GM23248 (cell line): ENCODE results near the gene ABL2. TPM values are rescaled to one million over a fixed set of nuclear protein-coding genes. Genes with fewer than 3 reads are reported as not detected.

Experiments used
- DNase-seq: peaks from one replicate; pipeline ENCODE4 v3.0.0-alpha.2; 2015
- H2AFZ ChIP-seq: fragments of 200-600 bp; sonication (generic); 2 replicates; pipeline ENCODE4 v1.6.1; 2016; ENCODE audit warnings: antibody characterized with exemption
- H3F3A ChIP-seq: fragments of 200-600 bp; sonication (generic); 2 replicates; pipeline ENCODE4 v1.6.1; 2016; ENCODE audit warnings: mild to moderate bottlenecking, antibody characterized with exemption, mixed run types; ENCODE audit not compliant: insufficient read depth
- H3K27ac ChIP-seq: fragments of 200-600 bp; sonication (generic); 2 replicates; pipeline ENCODE4 v1.5.1; 2016; ENCODE audit warnings: mild to moderate bottlenecking
- H3K27me3 ChIP-seq: fragments of 200-600 bp; sonication (generic); replicated peaks from 2 replicates; pipeline ENCODE4 v1.6.1; 2016; ENCODE audit warnings: mild to moderate bottlenecking; ENCODE audit not compliant: insufficient read depth
- H3K36me3 ChIP-seq: fragments of 200-600 bp; sonication (generic); 2 replicates; pipeline ENCODE4 v1.6.1; 2016; ENCODE audit warnings: low read depth, mild to moderate bottlenecking
- H3K4me1 ChIP-seq: fragments of 200-600 bp; sonication (generic); 2 replicates; pipeline ENCODE4 v1.6.1; 2016; ENCODE audit warnings: mild to moderate bottlenecking; ENCODE audit not compliant: insufficient read depth
- H3K4me2 ChIP-seq: fragments of 200-600 bp; sonication (generic); one replicate; pipeline ENCODE4 v1.6.1; 2016; ENCODE audit warnings: mild to moderate bottlenecking; ENCODE audit not compliant: unreplicated experiment
- H3K4me3 ChIP-seq: fragments of 200-600 bp; sonication (generic); 2 replicates; pipeline ENCODE4 v1.5.1; 2016; ENCODE audit warnings: mild to moderate bottlenecking
- H3K79me2 ChIP-seq: fragments of 200-600 bp; sonication (generic); 2 replicates; pipeline ENCODE4 v1.6.1; 2016; ENCODE audit warnings: mild to moderate bottlenecking; ENCODE audit not compliant: insufficient read depth
- H3K9ac ChIP-seq: fragments of 200-600 bp; sonication (generic); 2 replicates; pipeline ENCODE4 v1.6.1; 2016; ENCODE audit warnings: mild to moderate bottlenecking
- H3K9me2 ChIP-seq: fragments of 200-600 bp; sonication (generic); 2 replicates; pipeline ENCODE4 v1.6.1; 2016; ENCODE audit warnings: mixed run types, mild to moderate bottlenecking, moderate library complexity; ENCODE audit not compliant: insufficient read depth
- H3K9me3 ChIP-seq: fragments of 200-600 bp; sonication (generic); one replicate; pipeline ENCODE4 v1.6.1; 2017; ENCODE audit warnings: low read depth
- H4K20me1 ChIP-seq: fragments of 200-600 bp; sonication (generic); 2 replicates; pipeline ENCODE4 v1.6.0; 2016; ENCODE audit not compliant: insufficient read depth
- EZH2 ChIP-seq: fragments of 200-600 bp; sonication (generic); IDR thresholded peaks from 2 replicates; pipeline ENCODE4 v1.6.1; 2018; ENCODE audit warnings: antibody characterized with exemption, mild to moderate bottlenecking; ENCODE audit not compliant: insufficient read depth, poor library complexity, severe bottlenecking
- EZH2phosphoT487 ChIP-seq: fragments of 200-600 bp; sonication (generic); IDR thresholded peaks from 2 replicates; pipeline ENCODE4 v1.6.1; 2018; ENCODE audit warnings: antibody characterized with exemption, moderate library complexity, mild to moderate bottlenecking, low read depth; ENCODE audit not compliant: insufficient read depth
- WGBS, 2 experiments: methylation state at CpG; one replicate each; pipeline ENCODE4 v1.1.6; 2015 to 2017; ENCODE audit warnings: low lambda C conversion rate in 2 of 2, low coverage in 1 of 2; ENCODE audit errors: missing lambda C conversion rate in 2 of 2; 5-methylcytosine and 5-hydroxymethylcytosine counted together
- in situ Hi-C: fragments of 300-500 bp; cut with MboI; formaldehyde crosslinking; loops from 2 replicates; pipeline ENCODE4 v1.15.0; 2020
- polyA plus RNA-seq: library from polyadenylated mRNA; unstranded; fragments of >200 nt; fragmentation: Nextera tagmentation; extraction: Ambion mirVana; gene quantifications from 2 replicates; pipeline ENCODE4 v1.2.1, GENCODE V29; 2016
- total RNA-seq: library from RNA; depleted of rRNA; stranded (reverse); fragments of >200 nt; shearing (Covaris generic); gene quantifications from 2 replicates; pipeline ENCODE4 v1.2.3, GENCODE V29; 2014

The ABL2 gene
- total and polyA plus RNA-seq, 2 experiments from 2014 or later, result 13.2 to 38.6 TPM

- H3K27ac ChIP-seq, result peak overlapping the region; percentile 68
- peak overlapping the region; percentile 86 for H2AFZ ChIP-seq
- H3K4me2 ChIP-seq, result peak overlapping the region; percentile 93
- DNase-seq, result peak; percentile 63
- 0 out of 2 replicates have a peak, but pooled peaks cover 8% of the 10 kb centered on the region for H3K4me1 ChIP-seq
- H3K79me2 ChIP-seq, result peaks cover 24% of the 10 kb centered on the region
- no peaks in the 10 kb centered on the region for H3K9me2 ChIP-seq
- no peaks in the 10 kb centered on the region for H3K36me3 ChIP-seq
- no peak for TF ChIP-seq EZH2phosphoT487
- TF ChIP-seq EZH2, result no peak
- H3F3A ChIP-seq, result peaks cover 23% of the 10 kb centered on the region
- peak overlapping the region; percentile 78 for H3K4me3 ChIP-seq
- no peaks in the 10 kb centered on the region for H3K9me3 ChIP-seq
- no peaks in the 10 kb centered on the region for H3K27me3 ChIP-seq
- no peaks in the 10 kb centered on the region for H4K20me1 ChIP-seq
- 4 to 9% methylated on average over 3 of the region's 3 CpGs for WGBS, 2 experiments
- in situ Hi-C loops, result loop anchor here (25.0 kb wide), 1 partner anchor 254 kb away; no protein-coding TSS in a partner anchor
- H3K9ac ChIP-seq, result peak overlapping the region; percentile 85
Observed at GRCh38 chr1:179082999-179083335, 146.5 kb downstream of the ABL2 start.

GRCh38 chr1:179082333-179082998, 147.0 kb downstream of the ABL2 start:
- in situ Hi-C loops, result loop anchor here (25.0 kb wide), 1 partner anchor 255 kb away; no protein-coding TSS in a partner anchor
- Histone ChIP-seq H4K20me1 (no peaks in the 10 kb centered on the region), H3K9ac (peak overlapping the region; percentile 85), H3K4me2 (peak overlapping the region; percentile 93), H3F3A (peaks cover 25% of the 10 kb centered on the region), H3K27ac (peak overlapping the region; percentile 68), H3K4me1 (peaks cover 11% of the 10 kb centered on the region), H3K79me2 (peaks cover 24% of the 10 kb centered on the region), H2AFZ (peak overlapping the region; percentile 86), H3K36me3 (no peaks in the 10 kb centered on the region), H3K9me3 (no peaks in the 10 kb centered on the region), H3K9me2 (no peaks in the 10 kb centered on the region), H3K27me3 (no peaks in the 10 kb centered on the region), H3K4me3 (peak overlapping the region; percentile 78)
- TF ChIP-seq EZH2phosphoT487 (no peak), EZH2 (no peak)
- WGBS, 2 experiments, result 1 to 3% methylated on average over 30 to 36 of the region's 52 CpGs
- peak; percentile 62 for DNase-seq

GRCh38 chr1:179081687-179082332, 147.7 kb downstream of the ABL2 start, which contains the start of gene TOR3A:
TSS of gene TOR3A (plus strand) at chr1:179082070. CDS start at chr1:179082129, 59 bp downstream.
- peak; percentile 91 for DNase-seq
- Histone ChIP-seq H3K9ac (peak within 1 kb of the TSS; percentile 85), H3K4me2 (peak within 1 kb of the TSS; percentile 93), H3F3A (peaks cover 25% of the 10 kb centered on the region), H4K20me1 (no peaks in the 10 kb centered on the region), H3K4me1 (peaks cover 18% of the 10 kb centered on the region), H3K36me3 (no peaks in the 10 kb centered on the region), H3K9me3 (no peaks in the 10 kb centered on the region), H3K27ac (peak within 1 kb of the TSS; percentile 68), H2AFZ (peak within 1 kb of the TSS; percentile 86), H3K9me2 (no peaks in the 10 kb centered on the region), H3K79me2 (peaks cover 24% of the 10 kb centered on the region), H3K27me3 (no peaks in the 10 kb centered on the region), H3K4me3 (peak within 1 kb of the TSS; percentile 78)
- in situ Hi-C loops, result loop anchor here (25.0 kb wide), 1 partner anchor 255 kb away; no protein-coding TSS in a partner anchor
- WGBS, 2 experiments, result 1% methylated on average over 46 to 47 of the region's 51 CpGs
- no peak for TF ChIP-seq EZH2phosphoT487
- no peak for TF ChIP-seq EZH2

- peak overlapping the region; percentile 68 for H3K27ac ChIP-seq
- H3K4me3 ChIP-seq, result peak overlapping the region; percentile 78
- no peaks in the 10 kb centered on the region for H3K9me2 ChIP-seq
- H4K20me1 ChIP-seq, result no peaks in the 10 kb centered on the region
- peaks cover 21% of the 10 kb centered on the region for H3K4me1 ChIP-seq
- WGBS, 2 experiments, result 45% methylated on average over 18 of the region's 18 CpGs
- in situ Hi-C loops, result loop anchor here (25.0 kb wide), 1 partner anchor 256 kb away; no protein-coding TSS in a partner anchor
- peak overlapping the region; percentile 85 for H3K9ac ChIP-seq
- TF ChIP-seq EZH2phosphoT487 (no peak), EZH2 (no peak)
- no peaks in the 10 kb centered on the region for H3K9me3 ChIP-seq
- peaks cover 24% of the 10 kb centered on the region for H3K79me2 ChIP-seq
- no peaks in the 10 kb centered on the region for H3K36me3 ChIP-seq
- H3K4me2 ChIP-seq, result peak overlapping the region; percentile 93
- no peaks in the 10 kb centered on the region for H3K27me3 ChIP-seq
- H3F3A ChIP-seq, result peaks cover 26% of the 10 kb centered on the region
- peak overlapping the region; percentile 86 for H2AFZ ChIP-seq
- peak; percentile 2 for DNase-seq
Observed at GRCh38 chr1:179080866-179081686, 148.4 kb downstream of the ABL2 start.
